Right lobe of liver (tissue), 4 donors: ENCODE results near the gene CCDC39.

ENCODE experiments used
- CTCF ChIP-seq, 4 donors: fragments of 200-600 bp in 3 of 4; fragments of 450-650 bp in 1 of 4; IDR thresholded peaks; one replicate each; pipeline versions ENCODE4 v1.5.1 to v1.8.0; 2016 to 2022; ENCODE audit warnings: antibody characterized with exemption in 4 of 4, mild to moderate bottlenecking in 2 of 4
- POLR2A ChIP-seq: fragments of 450-650 bp; IDR thresholded peaks from one replicate; pipeline ENCODE4 v1.6.1; 2017; ENCODE audit warnings: antibody characterized with exemption, mild to moderate bottlenecking
- donor health status: DM: no; HTN: no; CAD: no.
- donor health status: DM: no; HTN: no; CAD: no.
- donor health status: DM: no; HTN: yes; CAD: no.

DNA sequence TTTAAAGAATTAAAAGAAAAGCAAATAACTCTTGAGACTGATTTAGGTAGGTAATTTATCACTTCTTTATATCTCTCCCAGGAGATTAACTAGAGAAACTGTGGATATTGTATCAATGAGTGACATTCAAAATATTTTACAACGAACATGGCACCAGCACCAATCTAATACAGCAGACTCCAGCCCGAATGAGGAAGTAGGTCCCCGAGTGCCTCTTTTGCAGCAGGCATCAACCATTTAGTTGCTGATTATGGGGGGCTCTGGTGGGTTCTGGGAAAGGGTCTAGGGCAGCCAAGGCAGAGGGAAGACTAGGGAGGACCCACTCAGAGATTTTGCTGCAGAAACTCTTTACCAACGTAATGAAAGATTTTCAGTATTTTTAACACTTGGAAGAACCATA is 109.1 kb downstream of the CCDC39 start:
- TF ChIP-seq CTCF (IDR thresholded peaks at IDR 0.05) (no peak), POLR2A (no peak)
